ENCODE data around the gene SLC24A1.

The SLC24A1 gene

DNA sequence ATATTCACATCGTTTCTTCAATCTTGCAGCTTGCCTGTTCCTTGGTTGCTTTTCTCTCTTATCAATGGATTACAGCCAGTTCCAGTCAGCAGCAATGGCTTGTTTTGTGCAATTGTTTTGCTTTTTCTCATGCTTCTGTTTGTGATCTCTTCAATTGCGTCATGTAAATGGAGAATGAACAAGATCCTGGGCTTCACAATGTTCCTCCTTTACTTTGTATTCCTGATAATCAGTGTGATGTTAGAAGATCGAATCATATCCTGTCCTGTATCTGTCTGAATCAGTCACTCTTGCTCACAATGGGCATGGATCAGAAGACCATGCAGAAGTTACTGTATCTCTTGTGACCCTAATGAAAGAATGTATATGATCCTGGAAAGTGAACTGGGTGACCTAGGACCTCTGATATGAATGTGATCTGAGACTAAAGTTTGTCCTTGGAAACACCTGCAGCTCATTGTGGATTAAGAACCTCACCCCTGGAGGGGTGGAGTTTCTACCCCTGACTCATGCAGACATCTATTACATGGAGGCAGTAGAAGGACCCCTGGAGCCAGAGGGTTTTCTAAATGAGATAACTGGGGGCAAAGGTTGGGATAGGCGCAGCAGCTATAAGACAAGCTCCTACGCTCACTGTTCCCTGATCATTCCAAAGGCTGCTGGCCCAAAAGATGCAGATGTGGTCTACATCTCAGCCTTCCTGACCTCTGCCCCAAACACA is 32.2 kb downstream of the SLC24A1 start:
- DNase-seq, result no peak

- no peak for DNase-seq
Observed at GRCh38 chr15:65655026-65655425, 33.3 kb downstream of the SLC24A1 start.

DNA sequence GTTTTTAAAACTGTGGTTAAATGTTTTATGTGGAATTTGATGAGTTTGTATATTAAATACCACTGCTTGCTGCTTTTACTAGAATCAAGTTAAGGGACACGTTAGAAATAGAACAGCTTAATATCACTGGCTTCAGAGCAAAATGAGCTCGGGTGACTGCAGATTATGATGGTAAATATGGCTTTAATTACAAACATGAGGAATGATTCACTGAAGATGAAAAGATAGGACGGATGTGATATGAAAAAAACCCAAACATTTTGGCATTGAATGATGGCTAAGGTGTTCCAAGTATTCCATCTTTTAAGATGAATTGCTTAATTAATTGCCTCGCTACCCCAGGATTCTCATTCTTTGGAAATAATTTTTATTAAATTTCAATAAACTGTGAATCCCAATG is 33.7 kb downstream of the SLC24A1 start:
- no peak for DNase-seq

DNA sequence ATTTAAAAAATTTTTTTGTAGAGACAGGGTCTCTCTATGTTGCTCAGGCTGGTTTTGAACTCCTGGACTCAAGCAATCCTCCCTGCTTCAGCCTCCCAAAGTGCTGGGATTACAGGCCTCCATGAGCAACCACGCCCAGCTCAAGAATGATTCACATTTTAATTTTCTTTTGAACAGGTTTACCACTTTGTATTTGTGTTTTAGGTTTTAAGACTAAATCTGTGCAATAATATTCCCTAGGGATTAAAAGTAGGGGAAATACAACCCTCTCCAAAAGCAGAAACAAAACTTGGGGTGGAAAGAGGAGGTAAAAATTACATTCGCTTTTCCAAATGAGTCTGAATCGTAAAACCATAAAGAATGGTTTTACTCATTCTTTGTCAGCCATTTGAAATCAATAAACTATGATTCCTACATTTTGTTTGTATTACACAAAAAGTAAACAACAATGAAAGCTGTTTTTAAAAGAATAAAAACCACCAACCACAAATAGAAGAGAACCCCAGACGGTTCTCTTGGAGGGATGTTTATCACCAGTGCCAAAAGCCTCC is 37.8 kb downstream of the SLC24A1 start:
- no peak for DNase-seq

DNA sequence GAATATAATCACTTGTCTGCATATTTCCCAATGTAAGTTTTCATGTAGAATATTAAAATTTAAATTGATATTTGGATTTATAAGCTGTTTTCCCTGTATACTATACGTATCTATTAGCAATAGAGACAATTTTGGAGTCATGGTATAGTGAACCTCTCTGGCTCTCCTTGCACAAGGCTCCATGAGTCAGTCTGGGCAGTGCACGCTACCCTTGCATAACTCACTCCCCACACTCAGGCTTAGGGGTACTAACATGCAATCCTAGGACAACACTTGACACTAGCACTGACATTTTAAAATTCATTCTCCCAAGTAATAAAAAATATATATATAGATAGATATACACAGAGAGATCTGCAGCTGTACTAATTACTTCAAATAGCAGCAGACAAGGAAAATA is 39.2 kb downstream of the SLC24A1 start:
- no peak for DNase-seq

GRCh38 chr15:65663521-65663920 is 41.8 kb downstream of the SLC24A1 start:
- DNase-seq, result no peak

DNA sequence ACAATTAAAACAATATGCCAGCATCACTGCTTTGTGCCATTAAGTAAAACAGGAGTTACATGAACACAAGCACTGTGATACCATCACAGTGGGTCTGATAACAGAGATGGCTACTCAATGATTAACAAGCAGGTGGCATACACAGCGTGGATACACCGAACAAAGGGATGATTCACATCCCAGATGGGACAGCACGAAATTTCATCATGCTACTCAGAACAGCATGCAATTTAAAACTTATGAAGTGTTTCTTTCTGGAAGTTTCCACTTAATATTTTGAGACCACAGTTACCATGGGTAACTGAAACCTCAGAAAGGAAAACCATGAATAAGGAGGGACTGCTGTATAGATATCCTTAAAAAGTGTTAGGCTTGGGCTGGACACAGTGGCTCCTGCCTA is 44.5 kb downstream of the SLC24A1 start:
- no peak for DNase-seq

DNA sequence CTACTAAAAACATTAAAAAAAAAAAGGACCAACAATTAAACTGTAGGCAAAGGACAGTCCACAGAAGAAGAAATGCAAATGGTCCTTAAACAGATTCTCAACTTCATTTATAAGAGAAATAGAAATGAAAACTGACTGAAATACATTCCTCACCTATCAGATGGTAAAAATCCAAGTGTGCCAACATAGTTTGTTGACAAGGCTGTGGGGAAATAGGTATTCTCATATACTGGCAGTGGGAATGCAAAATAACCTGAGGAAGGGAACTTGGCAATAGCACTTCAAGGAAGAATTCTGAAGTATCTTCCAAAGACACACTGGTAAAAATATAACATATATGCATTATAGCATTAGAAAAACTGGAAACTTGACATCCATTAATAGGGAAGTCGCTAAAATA is 53.8 kb downstream of the SLC24A1 start:
- DNase-seq, result no peak

DNA sequence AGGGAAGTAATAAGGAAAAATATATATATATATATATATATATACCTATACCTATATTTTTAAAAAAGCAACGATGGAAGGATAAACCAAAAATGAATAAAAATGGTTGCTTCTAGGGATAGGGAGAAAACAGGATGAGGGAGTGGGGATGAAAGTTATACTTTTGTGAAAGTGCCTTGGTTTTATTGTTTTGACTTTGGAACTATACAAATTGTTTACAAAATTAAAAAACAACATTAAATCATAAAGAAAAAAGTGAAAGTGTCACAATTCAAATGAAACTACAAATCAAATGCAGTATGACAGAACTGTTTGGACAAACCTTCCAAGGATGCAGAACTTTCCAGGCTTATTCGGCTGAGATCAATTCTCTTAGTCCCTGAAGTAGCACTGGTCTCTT is 54.4 kb downstream of the SLC24A1 start:
- no peak for DNase-seq

DNA sequence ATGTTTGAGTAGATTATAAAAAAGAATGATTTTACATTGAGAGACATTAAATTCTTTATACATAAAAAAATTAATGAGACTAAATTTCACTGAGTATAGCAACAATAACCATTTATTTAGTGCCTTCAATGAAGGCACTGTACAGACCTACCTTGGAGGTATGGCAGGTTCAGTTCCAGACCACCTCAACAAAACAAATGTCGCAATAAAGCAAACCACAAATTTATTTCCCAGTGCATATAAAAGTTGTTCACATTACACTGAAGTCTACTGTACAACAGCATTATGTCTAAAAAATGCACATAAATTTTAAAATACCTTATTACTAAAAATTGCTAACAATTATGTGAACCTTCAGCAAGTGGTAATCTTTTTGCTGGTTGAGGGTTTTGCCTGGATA is 58.8 kb downstream of the SLC24A1 start:
- no peak for DNase-seq

- no peak for DNase-seq
Observed at GRCh38 chr15:65682404-65682911, 60.7 kb downstream of the SLC24A1 start.

- no peak for DNase-seq
Observed at GRCh38 chr15:65688462-65688861, 66.7 kb downstream of the SLC24A1 start.

DNA sequence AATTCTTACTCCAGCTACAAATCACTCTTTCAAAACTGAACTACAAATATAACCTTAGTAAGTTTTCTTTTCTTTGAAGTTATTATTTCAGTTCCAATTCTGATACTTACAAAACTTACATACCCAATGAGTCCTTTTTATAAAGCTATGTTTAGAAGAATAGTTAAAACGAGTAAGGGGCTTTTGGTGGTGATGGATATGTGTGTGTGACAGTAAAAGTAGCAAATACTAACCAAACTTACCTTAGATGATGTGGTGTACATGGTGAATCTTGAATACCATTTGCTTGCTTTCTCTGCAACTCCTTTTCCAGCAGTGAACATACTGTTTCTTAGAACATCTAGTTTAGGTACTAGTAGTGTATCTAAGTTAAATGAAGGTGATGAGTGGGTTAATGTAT is 68.4 kb downstream of the SLC24A1 start:
- no peak for DNase-seq

GRCh38 chr15:65690778-65691177 is 69.0 kb downstream of the SLC24A1 start:
- DNase-seq, result no peak

- no peak for DNase-seq
Observed at GRCh38 chr15:65695081-65695480, 73.3 kb downstream of the SLC24A1 start.

Measured in stimulated activated CD4-positive, alpha-beta T cell treated with anti-CD3 and anti-CD28 coated beads, Interleukin-4, amount 100 ng/mL, for 1 hour (primary cell).